ENCODE data around the gene PTPRF. TPM values are rescaled to one million over a fixed set of nuclear protein-coding genes. Genes with fewer than 3 reads are reported as not detected.

PTPRF gene
- total RNA-seq, 4 donors from 2014 or later = 204 to 236 (median 231) TPM

- no peak overlapping the region for H3K4me3 ChIP-seq (ENCODE audit: low read depth, poor library complexity, severe bottlenecking)
- WGBS, 2 donors = 89 to 91% methylated on average over 9 of the region's 9 CpGs
- no peak for DNase-seq (ENCODE audit: low spot score in 2 of 2)
- intact Hi-C loops (cut with DNase I; ENCODE audit: low total_unique reads) = no loop called here
- TF ChIP-seq CTCF (IDR thresholded peaks at IDR 0.05) = no peak
- no peak for TF ChIP-seq POLR2A (IDR thresholded peaks at IDR 0.05)
Measured at GRCh38 chr1:43580039-43580438, 49.4 kb downstream of the PTPRF start.

DNA sequence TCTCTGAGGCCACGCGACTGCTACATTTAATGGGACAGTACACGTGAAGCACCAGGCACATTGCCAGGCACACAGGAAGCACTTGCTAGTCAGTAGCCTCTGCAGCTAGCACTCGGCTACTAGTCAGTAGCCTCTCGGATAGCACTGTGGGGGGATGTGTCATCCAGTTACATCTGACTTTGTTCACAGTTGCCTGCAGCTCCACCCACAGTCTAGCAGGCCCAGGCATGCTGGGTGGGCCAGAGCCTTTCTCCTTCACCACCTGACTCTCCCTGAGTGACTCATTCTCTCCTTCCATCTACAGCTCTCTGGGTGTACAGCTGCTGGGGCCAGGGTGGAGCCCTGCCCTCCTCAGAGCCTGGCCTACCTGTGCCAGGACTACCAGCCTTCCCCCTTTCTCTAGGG is 51.5 kb downstream of the PTPRF start:
- intact Hi-C loops (cut with DNase I; ENCODE audit: low total_unique reads) = no loop called here
- peak in 1 of 2 donors; percentile 83 for DNase-seq (ENCODE audit: low spot score in 2 of 2)
- H3K4me3 ChIP-seq (ENCODE audit: low read depth, poor library complexity, severe bottlenecking) = no peak overlapping the region
- no peak for TF ChIP-seq POLR2A (IDR thresholded peaks at IDR 0.05)
- no peak for TF ChIP-seq CTCF (IDR thresholded peaks at IDR 0.05)
- WGBS, 2 donors = 27 to 59% methylated on average over 5 of the region's 5 CpGs

DNA sequence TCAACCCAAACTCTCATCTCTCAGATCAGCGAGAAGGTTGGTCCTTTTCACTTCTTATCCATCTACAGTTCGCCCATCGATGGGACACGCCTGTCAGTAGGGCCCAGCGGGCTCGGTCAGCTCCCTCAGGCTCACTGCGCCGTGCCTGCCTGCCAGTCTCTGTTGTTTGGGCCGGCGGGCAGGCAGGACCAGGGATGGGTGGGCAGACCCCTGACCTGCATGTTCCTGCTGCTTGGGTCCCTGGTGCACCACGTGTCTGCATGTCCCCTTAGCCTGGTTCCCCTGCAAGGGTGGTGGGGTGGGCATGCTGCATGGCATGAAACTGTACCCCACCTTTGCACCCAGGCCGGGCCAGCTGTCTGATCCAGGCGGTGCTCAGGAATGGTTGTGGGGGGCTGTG is 52.4 kb downstream of the PTPRF start:
- no peak for TF ChIP-seq POLR2A (IDR thresholded peaks at IDR 0.05)
- TF ChIP-seq CTCF (IDR thresholded peaks at IDR 0.05) = no peak
- 79 to 92% methylated on average over 11 to 12 of the region's 13 CpGs for WGBS, 2 donors
- DNase-seq (ENCODE audit: low spot score in 2 of 2) = no peak
- intact Hi-C loops (cut with DNase I; ENCODE audit: low total_unique reads) = no loop called here
- H3K4me3 ChIP-seq (ENCODE audit: low read depth, poor library complexity, severe bottlenecking) = no peak overlapping the region

GRCh38 chr1:43584204-43584603 is 53.5 kb downstream of the PTPRF start:
- TF ChIP-seq CTCF (IDR thresholded peaks at IDR 0.05) (no peak), POLR2A (IDR thresholded peaks at IDR 0.05) (no peak)
- DNase-seq (ENCODE audit: low spot score in 2 of 2) = no peak
- intact Hi-C loops (cut with DNase I; ENCODE audit: low total_unique reads) = no loop called here
- 54 to 79% methylated on average over 8 of the region's 8 CpGs for WGBS, 2 donors
- H3K4me3 ChIP-seq (ENCODE audit: low read depth, poor library complexity, severe bottlenecking) = no peak overlapping the region

- intact Hi-C loops (cut with DNase I; ENCODE audit: low total_unique reads) = no loop called here
- no peak for DNase-seq (ENCODE audit: low spot score in 2 of 2)
- 77 to 81% methylated on average over 10 of the region's 10 CpGs for WGBS, 2 donors
- TF ChIP-seq POLR2A (IDR thresholded peaks at IDR 0.05) (no peak), CTCF (IDR thresholded peaks at IDR 0.05) (no peak)
- H3K4me3 ChIP-seq (ENCODE audit: low read depth, poor library complexity, severe bottlenecking) = no peak overlapping the region
Measured at GRCh38 chr1:43585557-43585956, 54.9 kb downstream of the PTPRF start.

DNA sequence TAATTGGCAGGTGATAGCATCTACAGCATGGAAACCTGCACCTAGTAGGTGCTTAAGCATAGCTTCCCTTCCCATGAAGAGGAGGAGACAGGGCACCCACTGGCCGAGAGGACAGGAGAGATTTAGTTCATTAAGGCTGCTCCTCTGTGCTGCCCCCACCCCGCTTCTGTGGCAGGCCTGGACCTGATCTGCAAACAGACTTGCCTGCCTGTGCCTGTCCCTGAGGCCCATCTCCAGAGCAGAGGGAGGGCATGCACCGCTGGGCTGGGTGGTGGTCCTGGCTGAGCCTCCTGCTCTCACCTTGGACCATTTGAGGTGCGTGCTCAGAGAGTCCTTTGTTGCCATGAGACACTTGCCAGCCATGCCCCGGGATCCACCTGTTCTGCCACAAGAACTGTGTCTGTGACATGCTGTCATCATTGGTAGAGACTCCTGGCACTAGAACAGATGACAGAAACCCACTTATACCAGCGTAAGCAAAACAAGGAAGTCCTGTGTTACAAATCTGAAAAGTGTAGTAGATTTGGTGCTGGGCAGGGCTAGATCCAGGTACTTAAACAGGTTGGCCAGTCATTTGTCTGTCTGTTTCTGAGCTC is 55.6 kb downstream of the PTPRF start:
- WGBS, 2 donors = 59 to 67% methylated on average over 6 of the region's 6 CpGs
- no peak overlapping the region for H3K4me3 ChIP-seq (ENCODE audit: low read depth, poor library complexity, severe bottlenecking)
- no peak for TF ChIP-seq POLR2A (IDR thresholded peaks at IDR 0.05)
- TF ChIP-seq CTCF (IDR thresholded peaks at IDR 0.05) = no peak
- intact Hi-C loops (cut with DNase I; ENCODE audit: low total_unique reads) = no loop called here
- no peak for DNase-seq (ENCODE audit: low spot score in 2 of 2)

Data from lower leg skin (tissue), 4 donors.